Tibial nerve (tissue), 4 donors: ENCODE measurements around the gene DDX1. TPM values are rescaled to one million over a fixed set of nuclear protein-coding genes. Genes with fewer than 3 reads are reported as not detected.
"Not testable (repeated sequence)": the region's sequence is repeated elsewhere in the genome, so short reads cannot be mapped to it uniquely, and the experiment has no call there.

Experiments used
- DNase-seq, 2 donors: peaks; one replicate each; pipeline ENCODE4 v3.0.0-alpha.2; 2019; ENCODE audit warnings: low spot score in 2 of 2
- H3K27ac ChIP-seq, 4 donors: fragments of 200-600 bp; sonication (generic) in 3 of 4; one replicate each; pipeline ENCODE4 v1.5.1; 2017 to 2019; ENCODE audit warnings: mild to moderate bottlenecking in 1 of 4
- H3K27me3 ChIP-seq, 2 donors: fragments of 200-600 bp; sonication (generic) in 1 of 2; one replicate each; pipeline versions ENCODE4 v1.5.1 to v1.6.0; 2017 to 2019
- H3K36me3 ChIP-seq, 3 donors: fragments of 200-600 bp; sonication (generic); one replicate each; pipeline ENCODE4 v1.5.1; 2018 to 2019
- H3K4me1 ChIP-seq, 4 donors: fragments of 200-600 bp; sonication (generic) in 3 of 4; one replicate each; pipeline ENCODE4 v1.5.1; 2017 to 2019
- H3K4me3 ChIP-seq, 4 donors: fragments of 200-600 bp; sonication (generic) in 3 of 4; one replicate each; pipeline ENCODE4 v1.5.1; 2017 to 2019; ENCODE audit warnings: mild to moderate bottlenecking in 1 of 4, moderate library complexity in 1 of 4
- H3K9me3 ChIP-seq, 4 donors: fragments of 200-600 bp; sonication (generic) in 3 of 4; one replicate each; pipeline ENCODE4 v1.5.1; 2017 to 2019
- CTCF ChIP-seq, 5 experiments: fragments of 200-600 bp in 3 of 5; fragments of 450-650 bp in 2 of 5; sonication (generic) in 3 of 5; IDR thresholded peaks; one replicate each; pipeline ENCODE4 v1.5.1; 2016 to 2019; ENCODE audit warnings: antibody characterized with exemption in 5 of 5, mild to moderate bottlenecking in 3 of 5, moderate library complexity in 2 of 5
- EP300 ChIP-seq, 2 donors: sonication (generic); formaldehyde crosslinking; IDR thresholded peaks; one replicate each; pipeline ENCODE4 v1.6.1; 2017; ENCODE audit warnings: antibody characterized with exemption in 2 of 2, mild to moderate bottlenecking in 1 of 2
- POLR2A ChIP-seq, 2 donors: fragments of 450-650 bp; IDR thresholded peaks; one replicate each; pipeline ENCODE4 v1.6.1; 2017; ENCODE audit warnings: antibody characterized with exemption in 2 of 2, mild to moderate bottlenecking in 2 of 2, moderate library complexity in 2 of 2
- WGBS, 2 donors: methylation state at CpG; one replicate each; pipeline ENCODE4 v1.1.5; 2018; 5-methylcytosine and 5-hydroxymethylcytosine counted together
- total RNA-seq, 4 donors: library from RNA; depleted of rRNA; stranded (reverse); fragments of >200 nt; gene quantifications; one replicate each; pipeline ENCODE4 v1.1.0, GENCODE V29; 2016

DDX1 gene
- total RNA-seq, 4 donors from 2014 or later = 54.9 to 64.7 (median 57.3) TPM

GRCh38 chr2:15679386-15679924 is 87.8 kb downstream of the DDX1 start:
- TF ChIP-seq EP300 (IDR thresholded peaks at IDR 0.05) (no peak), POLR2A (IDR thresholded peaks at IDR 0.05) (no peak), CTCF (IDR thresholded peaks at IDR 0.05) (no peak)
- 94 to 99% methylated on average over 3 of the region's 3 CpGs for WGBS, 2 donors

DNA sequence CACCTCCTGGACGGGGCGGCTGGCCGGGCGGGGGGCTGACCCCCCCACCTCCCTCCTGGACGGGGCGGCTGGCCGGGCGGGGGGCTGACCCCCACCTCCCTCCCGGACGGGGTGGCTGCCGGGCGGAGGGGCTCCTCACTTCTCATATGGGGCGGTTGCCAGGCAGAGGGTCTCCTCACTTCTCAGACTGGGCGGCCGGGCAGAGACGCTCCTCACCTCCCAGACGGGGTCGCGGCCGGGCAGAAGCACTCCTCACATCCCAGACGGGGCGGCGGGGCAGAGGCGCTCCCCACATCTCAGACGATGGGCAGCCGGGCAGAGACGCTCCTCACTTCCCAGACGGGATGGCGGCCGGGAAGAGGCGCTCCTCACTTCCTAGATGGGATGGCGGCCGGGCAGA is 88.5 kb downstream of the DDX1 start:
- H3K4me1 ChIP-seq = peaks cover 0 to 12% (median 0%) of the 10 kb centered on the region in 4 donors
- H3K9me3 ChIP-seq, H3K27me3 ChIP-seq, H3K36me3 ChIP-seq, H3K4me3 ChIP-seq, H3K27ac ChIP-seq, DNase-seq: not testable (repeated sequence)
- WGBS, 2 donors = 98 to 100% methylated on average over 1 to 8 of the region's 33 CpGs

More at GRCh38 chr2:15679386-15679924, 87.8 kb downstream of the DDX1 start:
- Histone ChIP-seq H3K36me3 (no peaks in the 10 kb centered on the region), H3K4me3 (no peak overlapping the region), H3K27ac (no peak overlapping the region), H3K9me3 (no peaks in the 10 kb centered on the region), H3K27me3 (no peaks in the 10 kb centered on the region), H3K4me1 (peaks cover 0 to 12% (median 0%) of the 10 kb centered on the region in 4 donors)
- no peak for DNase-seq

Other genes starting within 250 kb of the DDX1 start
- 10 to 100 TPM; 49.0 to 59.1 (median 55.1) TPM for gene NBAS, start 30.5 kb upstream of the DDX1 start, total RNA-seq